Neural cell (in vitro differentiated cells): ENCODE data around the gene DPH3. TPM values are rescaled to one million over a fixed set of nuclear protein-coding genes. Genes with fewer than 3 reads are reported as not detected.

Source experiments
- H2AFZ ChIP-seq: fragments of 200-600, 300-800 bp; sonication (generic), shearing (Covaris generic); 2 replicates; pipeline ENCODE4 v1.6.0; 2014; ENCODE audit warnings: low read depth, mild to moderate bottlenecking, antibody characterized with exemption, low read length, moderate library complexity
- H3F3A ChIP-seq: fragments of 200-600 bp; shearing (Covaris generic); 2 replicates; pipeline ENCODE4 v1.6.1; 2016; ENCODE audit warnings: mild to moderate bottlenecking, moderate library complexity, mixed read lengths, antibody characterized with exemption, low read length; ENCODE audit not compliant: insufficient read depth, poor library complexity, severe bottlenecking
- H3K27ac ChIP-seq: fragments of 200-600, 300-800 bp; sonication (generic), shearing (Covaris generic); 2 replicates; pipeline ENCODE4 v1.5.1; 2014; ENCODE audit warnings: mild to moderate bottlenecking, low read length, moderate library complexity
- H3K27me3 ChIP-seq: fragments of 300-800, 200-600 bp; sonication (generic), shearing (Covaris generic); 2 replicates; pipeline ENCODE4 v1.6.0; 2014; ENCODE audit warnings: mild to moderate bottlenecking, low read depth, low read length, moderate library complexity; ENCODE audit not compliant: insufficient read depth
- H3K36me3 ChIP-seq: fragments of 300-800, 200-600 bp; sonication (generic), shearing (Covaris generic); 2 replicates; pipeline ENCODE4 v1.5.1; 2014; ENCODE audit warnings: mild to moderate bottlenecking, antibody characterized with exemption, low read length, moderate library complexity; ENCODE audit not compliant: insufficient read depth
- H3K4me2 ChIP-seq: fragments of 300-800, 200-600 bp; sonication (generic), shearing (Covaris generic); 2 replicates; pipeline ENCODE4 v1.6.0; 2014; ENCODE audit warnings: mild to moderate bottlenecking, low read length
- H3K4me3 ChIP-seq: fragments of 300-800, 200-600 bp; sonication (generic), shearing (Covaris generic); 2 replicates; pipeline ENCODE4 v1.5.1; 2014; ENCODE audit warnings: mild to moderate bottlenecking, low read length, moderate library complexity
- H3K79me2 ChIP-seq: fragments of 200-600 bp; shearing (Covaris generic); replicated peaks from 2 replicates; pipeline ENCODE4 v1.6.0; 2014; ENCODE audit warnings: mild to moderate bottlenecking, low read length, moderate library complexity; ENCODE audit not compliant: insufficient read depth
- H3K9ac ChIP-seq: fragments of 300-800, 200-600 bp; sonication (generic), shearing (Covaris generic); 2 replicates; pipeline ENCODE4 v1.6.1; 2016; ENCODE audit warnings: mild to moderate bottlenecking, low read length, mixed read lengths
- H3K9me2 ChIP-seq: fragments of 200-600 bp; shearing (Covaris generic); 2 replicates; pipeline ENCODE4 v1.6.1; 2016; ENCODE audit warnings: mild to moderate bottlenecking, low read length, mixed read lengths; ENCODE audit not compliant: insufficient read depth
- H3K9me3 ChIP-seq: fragments of 200-600, 300-800 bp; sonication (generic), shearing (Covaris generic); 2 replicates; pipeline ENCODE4 v1.6.1; 2016; ENCODE audit warnings: mild to moderate bottlenecking, mixed run types, low read length, moderate library complexity, mixed read lengths
- H4K20me1 ChIP-seq: fragments of 200-600 bp; shearing (Covaris generic); 2 replicates; pipeline ENCODE4 v1.6.1; 2016; ENCODE audit warnings: mild to moderate bottlenecking, mixed run types; ENCODE audit not compliant: insufficient read depth
- CTCF ChIP-seq: fragments of 450-650 bp; IDR thresholded peaks from 2 replicates; pipeline ENCODE4 v1.5.1; 2014; ENCODE audit warnings: antibody characterized with exemption, mild to moderate bottlenecking, moderate library complexity; ENCODE audit not compliant: poor library complexity, severe bottlenecking
- MXI1 ChIP-seq: fragments of 450-650 bp; conservative IDR thresholded peaks from 2 replicates; pipeline ENCODE4 v1.6.1; 2014; ENCODE audit warnings: antibody characterized with exemption, mild to moderate bottlenecking; ENCODE audit not compliant: poor library complexity, severe bottlenecking
- POLR2AphosphoS5 ChIP-seq: IDR thresholded peaks from 2 replicates; pipeline ENCODE4 v1.6.1; 2012
- RAD21 ChIP-seq: fragments of 450-650 bp; conservative IDR thresholded peaks from 2 replicates; pipeline ENCODE4 v1.6.1; 2014; ENCODE audit warnings: antibody characterized with exemption, mild to moderate bottlenecking, moderate library complexity
- REST ChIP-seq: IDR thresholded peaks from 2 replicates; pipeline ENCODE4 v1.6.1; 2012; ENCODE audit warnings: borderline replicate concordance
- SMC3 ChIP-seq: fragments of 450-650 bp; conservative IDR thresholded peaks from 2 replicates; pipeline ENCODE4 v1.6.1; 2014; ENCODE audit warnings: antibody characterized with exemption, mild to moderate bottlenecking, moderate library complexity; ENCODE audit not compliant: poor library complexity
- TAF1 ChIP-seq: IDR thresholded peaks from 2 replicates; pipeline ENCODE4 v1.6.1; 2012; ENCODE audit warnings: low read depth
- polyA plus RNA-seq: library from polyadenylated mRNA; depleted of rRNA; stranded (reverse); fragments of >200 nt; gene quantifications from 2 replicates; pipeline ENCODE4 v1.2.3, GENCODE V29; 2014

DPH3 gene
- polyA plus RNA-seq, 1 donor from 2014 or later: 38.5 TPM

- H3K4me2 ChIP-seq: no peak overlapping the region
- no peaks in the 10 kb centered on the region for H3K36me3 ChIP-seq
- no peaks in the 10 kb centered on the region for H3F3A ChIP-seq
- no peak overlapping the region for H3K9ac ChIP-seq
- H2AFZ ChIP-seq: no peak overlapping the region
- no peaks in the 10 kb centered on the region for H3K79me2 ChIP-seq
- no peaks in the 10 kb centered on the region for H3K9me2 ChIP-seq
- no peaks in the 10 kb centered on the region for H3K27me3 ChIP-seq
- H3K9me3 ChIP-seq: no peaks in the 10 kb centered on the region
- H4K20me1 ChIP-seq: no peaks in the 10 kb centered on the region
- no peak for TF ChIP-seq SMC3
- no peak for TF ChIP-seq RAD21
- no peak for TF ChIP-seq POLR2AphosphoS5
- TF ChIP-seq REST: no peak
- no peak for TF ChIP-seq MXI1
- no peak for TF ChIP-seq TAF1
- no peak overlapping the region for H3K27ac ChIP-seq
- no peak overlapping the region for H3K4me3 ChIP-seq
Measured at GRCh38 chr3:16288664-16289063, 23.9 kb upstream of the DPH3 start.

GRCh38 chr3:16286751-16287543, 22.2 kb upstream of the DPH3 start:
- H3K9me3 ChIP-seq: no peaks in the 10 kb centered on the region
- H3K9ac ChIP-seq: no peak overlapping the region
- H4K20me1 ChIP-seq: no peaks in the 10 kb centered on the region
- no peaks in the 10 kb centered on the region for H3K9me2 ChIP-seq
- TF ChIP-seq SMC3: no peak
- no peak for TF ChIP-seq CTCF
- no peak for TF ChIP-seq REST
- TF ChIP-seq TAF1: no peak
- TF ChIP-seq MXI1: no peak
- TF ChIP-seq POLR2AphosphoS5: no peak
- TF ChIP-seq RAD21: no peak
- no peak overlapping the region for H3K27ac ChIP-seq
- H3K4me2 ChIP-seq: no peak overlapping the region
- no peaks in the 10 kb centered on the region for H3F3A ChIP-seq
- H3K36me3 ChIP-seq: no peaks in the 10 kb centered on the region
- no peak overlapping the region for H3K4me3 ChIP-seq
- no peaks in the 10 kb centered on the region for H3K79me2 ChIP-seq
- H3K27me3 ChIP-seq: no peaks in the 10 kb centered on the region
- no peak overlapping the region for H2AFZ ChIP-seq
